GM12891 (cell line): ENCODE results near the gene PRKACB.
A peak's percentile ranks its signal among the peaks of the same experiment; 100 is the strongest.

Experiments used
- DNase-seq: peaks from one replicate; pipeline ENCODE4 v3.0.0; 2011; ENCODE audit warnings: low spot score; ENCODE audit not compliant: insufficient read length
- FAIRE-seq: peaks from 2 replicates; lab custom pipeline; 2011; peaks lifted over from hg19 to GRCh38; lab: Jason Lieb, UNC
- PAX5 ChIP-seq: IDR thresholded peaks from 2 replicates; pipeline ENCODE4 v1.6.1; 2011; ENCODE audit warnings: low read length, moderate library complexity, mild to moderate bottlenecking; ENCODE audit not compliant: insufficient read depth, severe bottlenecking
- POLR2A ChIP-seq: IDR thresholded peaks from 2 replicates; pipeline ENCODE4 v1.6.1; 2011; ENCODE audit warnings: low read depth, low read length, control low read depth
- POLR2AphosphoS5 ChIP-seq: IDR thresholded peaks from 2 replicates; pipeline ENCODE4 v1.6.1; 2011; ENCODE audit warnings: low read depth, low read length, control low read depth
- POU2F2 ChIP-seq: IDR thresholded peaks from 2 replicates; pipeline ENCODE4 v1.6.1; 2011; ENCODE audit warnings: low read depth, mild to moderate bottlenecking, control low read depth, low read length, moderate library complexity
- SPI1 ChIP-seq: IDR thresholded peaks from 2 replicates; pipeline ENCODE4 v1.6.1; 2011; ENCODE audit warnings: low read depth, low read length, control low read depth
- TAF1 ChIP-seq: IDR thresholded peaks from 2 replicates; pipeline ENCODE4 v1.6.1; 2011; ENCODE audit warnings: low read depth, low read length, control low read depth

PRKACB gene

GRCh38 chr1:84247425-84248220 lies 103.6 kb downstream of the PRKACB start:
- no peak for FAIRE-seq
- no peak for TF ChIP-seq PAX5
- TF ChIP-seq POLR2AphosphoS5: no peak
- no peak for DNase-seq

DNA sequence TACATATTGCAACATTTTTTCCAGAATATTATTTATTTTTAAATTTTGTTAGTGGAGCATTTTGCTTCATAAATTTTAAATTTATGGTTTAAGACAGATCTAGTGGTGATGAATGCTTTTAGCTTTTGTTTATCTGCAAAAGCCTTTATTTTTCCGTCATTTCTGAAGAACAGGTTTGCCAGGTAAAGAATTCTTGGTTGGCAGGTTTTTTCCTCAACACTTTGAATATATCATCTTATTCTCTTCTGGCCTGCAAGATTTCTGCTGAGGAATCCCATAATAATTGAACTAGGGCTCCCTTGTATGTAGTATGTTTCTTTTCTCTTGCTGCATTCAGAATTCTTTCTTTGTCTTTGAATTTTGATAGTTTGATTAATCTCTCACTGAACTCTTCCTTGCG lies 106.6 kb downstream of the PRKACB start:
- no peak for FAIRE-seq
- DNase-seq: no peak
- TF ChIP-seq TAF1 (no peak), POLR2AphosphoS5 (no peak), POLR2A (no peak), POU2F2 (no peak), PAX5 (no peak)

GRCh38 chr1:84253036-84253435 lies 109.0 kb downstream of the PRKACB start:
- DNase-seq (no peak), FAIRE-seq (no peak)
- TF ChIP-seq POU2F2: no peak

GRCh38 chr1:84253891-84254290 lies 109.8 kb downstream of the PRKACB start:
- DNase-seq (no peak), FAIRE-seq (no peak)
- TF ChIP-seq TAF1 (no peak), SPI1 (no peak), POLR2AphosphoS5 (no peak), PAX5 (no peak), POU2F2 (no peak), POLR2A (no peak)

DNA sequence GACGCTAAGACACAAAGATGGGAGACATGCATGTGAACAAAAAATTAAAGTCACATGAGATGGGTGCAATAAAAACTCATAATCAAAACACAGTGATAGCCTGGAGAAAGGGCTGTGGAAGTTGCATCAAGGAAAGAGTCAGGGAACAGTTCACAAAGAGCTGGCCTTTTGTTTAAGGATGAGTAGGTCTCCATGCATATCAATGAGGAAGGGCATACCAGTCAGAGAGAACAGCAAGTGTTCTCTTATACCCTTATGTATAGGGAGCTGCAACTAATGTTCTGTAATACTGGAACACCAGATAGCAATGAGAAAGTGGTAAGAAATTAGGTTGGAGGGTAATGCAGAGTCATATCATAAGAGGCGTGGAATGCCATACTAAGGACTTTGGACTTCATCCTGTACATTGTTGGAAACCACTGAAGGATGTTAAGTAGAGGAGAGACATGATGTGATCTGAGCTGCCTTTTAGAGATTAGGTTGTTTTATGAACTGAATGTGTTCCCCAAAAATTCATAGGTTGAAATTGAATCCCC lies 110.7 kb downstream of the PRKACB start:
- TF ChIP-seq POLR2AphosphoS5 (no peak), PAX5 (no peak), POU2F2 (no peak), TAF1 (no peak), SPI1 (no peak), POLR2A (no peak)
- FAIRE-seq: no peak
- DNase-seq: no peak

GRCh38 chr1:84255582-84255981 lies 111.5 kb downstream of the PRKACB start:
- no peak for TF ChIP-seq TAF1
- TF ChIP-seq PAX5: no peak
- TF ChIP-seq POU2F2: no peak
- no peak for TF ChIP-seq SPI1
- TF ChIP-seq POLR2AphosphoS5: no peak
- no peak for TF ChIP-seq POLR2A
- FAIRE-seq: no peak
- no peak for DNase-seq

DNA sequence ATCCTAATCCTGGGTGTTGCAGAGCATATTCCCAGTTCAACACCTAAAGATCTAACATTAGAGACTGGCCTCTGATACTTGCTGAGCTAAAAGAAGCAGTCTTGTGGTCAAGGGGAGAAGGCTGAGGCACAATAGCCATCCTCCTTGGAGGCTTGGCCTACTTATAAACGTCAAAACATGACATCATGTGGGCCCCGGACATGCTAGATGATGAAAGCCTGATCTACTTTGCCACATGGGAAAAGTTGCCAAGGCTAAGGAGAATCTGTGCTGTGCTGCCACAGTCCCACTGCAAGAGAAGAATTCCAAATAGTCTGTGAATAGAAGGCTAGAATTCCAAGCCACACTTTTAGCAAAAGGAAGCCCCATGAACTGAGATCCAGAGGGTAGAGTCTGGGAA lies 113.5 kb downstream of the PRKACB start:
- no peak for DNase-seq
- FAIRE-seq: no peak
- TF ChIP-seq SPI1: no peak
- no peak for TF ChIP-seq POLR2A
- no peak for TF ChIP-seq POU2F2

DNA sequence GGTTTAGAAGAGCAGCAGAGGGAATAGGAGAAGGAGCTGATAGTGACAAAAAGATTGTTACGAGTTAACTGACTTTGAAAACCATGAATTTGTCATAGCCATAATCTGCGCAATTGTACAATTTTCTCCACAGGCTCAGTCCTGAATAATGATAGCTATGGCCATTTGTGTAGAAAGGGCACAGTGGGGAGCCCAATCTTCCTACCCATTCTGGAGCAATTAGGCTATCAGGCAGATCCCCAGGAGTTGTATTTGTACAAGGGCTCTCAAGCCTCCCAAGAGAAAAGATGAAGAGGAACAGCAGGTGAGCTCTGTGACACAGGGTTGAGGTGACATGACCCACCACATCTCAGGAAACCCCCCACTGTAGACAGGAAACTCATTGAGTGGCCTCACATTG lies 115.3 kb downstream of the PRKACB start:
- TF ChIP-seq POU2F2 (no peak), PAX5 (no peak), POLR2AphosphoS5 (no peak), SPI1 (no peak), POLR2A (no peak), TAF1 (no peak)
- FAIRE-seq (no peak), DNase-seq (no peak)

DNA sequence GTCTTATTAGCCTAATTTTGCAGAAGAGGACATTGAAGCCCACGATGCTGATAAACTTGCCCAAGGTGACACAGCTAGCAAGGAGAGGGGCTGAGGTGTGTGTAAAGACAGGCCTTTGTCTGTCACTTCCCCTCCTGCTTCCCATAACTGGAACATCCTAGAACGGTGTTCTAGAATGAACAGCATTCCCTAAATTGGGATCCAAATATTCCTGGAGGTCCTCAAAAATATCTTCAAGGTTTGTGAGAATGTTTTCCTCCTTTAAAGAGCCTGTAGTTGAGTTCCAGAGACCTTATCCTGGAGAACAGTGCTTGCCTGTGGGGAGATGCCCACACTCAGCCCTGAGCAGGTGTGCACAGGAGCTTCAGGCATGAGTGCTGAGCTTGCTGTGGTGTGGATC lies 115.9 kb downstream of the PRKACB start:
- no peak for FAIRE-seq
- TF ChIP-seq POU2F2: no peak
- no peak for TF ChIP-seq TAF1
- no peak for TF ChIP-seq SPI1
- TF ChIP-seq POLR2A: no peak
- TF ChIP-seq PAX5: no peak
- no peak for TF ChIP-seq POLR2AphosphoS5
- DNase-seq: no peak

- FAIRE-seq (peak; percentile 23), DNase-seq (no peak)
- TF ChIP-seq POLR2AphosphoS5 (no peak), PAX5 (no peak), POLR2A (no peak), POU2F2 (no peak), SPI1 (no peak), TAF1 (no peak)
Measured at GRCh38 chr1:84260852-84261518, 116.9 kb downstream of the PRKACB start.
